HG02885 (cell line): ENCODE data around the gene SAP130.
"Not testable (repeated sequence)": the region's sequence is repeated elsewhere in the genome, so short reads cannot be mapped to it uniquely, and the experiment has no call there.

Source experiments
- ATAC-seq: cut with Tn5 transposase; IDR thresholded peaks from one replicate; pipeline ENCODE4 v1.9.1; 2021; ENCODE audit warnings: mild to moderate bottlenecking; ENCODE audit not compliant: unreplicated experiment, poor library complexity

The SAP130 gene

GRCh38 chr2:127953849-127954248, 74.0 kb downstream of the SAP130 start:
- no peak for ATAC-seq

GRCh38 chr2:127953128-127953718, 74.6 kb downstream of the SAP130 start:
- no peak for ATAC-seq

- ATAC-seq = no peak
Measured at GRCh38 chr2:127951026-127951425, 76.8 kb downstream of the SAP130 start.

GRCh38 chr2:127950264-127950663, 77.6 kb downstream of the SAP130 start:
- ATAC-seq = peak; percentile 44

GRCh38 chr2:127945281-127945680, 82.6 kb downstream of the SAP130 start:
- no peak for ATAC-seq

- ATAC-seq = no peak
Measured at GRCh38 chr2:127943186-127943585, 84.7 kb downstream of the SAP130 start.

GRCh38 chr2:127942002-127942401, 85.9 kb downstream of the SAP130 start:
- no peak for ATAC-seq

GRCh38 chr2:127941461-127941860, 86.4 kb downstream of the SAP130 start:
- ATAC-seq = no peak

- no peak for ATAC-seq
Measured at GRCh38 chr2:127940641-127941040, 87.2 kb downstream of the SAP130 start.

- no peak for ATAC-seq
Measured at GRCh38 chr2:127935337-127935736, 92.5 kb downstream of the SAP130 start.

- ATAC-seq = no peak
Measured at GRCh38 chr2:127932199-127932876, 95.5 kb downstream of the SAP130 start.

GRCh38 chr2:127929449-127929848, 98.4 kb downstream of the SAP130 start:
- no peak for ATAC-seq

GRCh38 chr2:127927384-127927783, 100.5 kb downstream of the SAP130 start:
- no peak for ATAC-seq

- ATAC-seq = no peak
Measured at GRCh38 chr2:127917916-127918315, 109.9 kb downstream of the SAP130 start.

- ATAC-seq = no peak
Measured at GRCh38 chr2:127913808-127914457, 113.9 kb downstream of the SAP130 start.

- no peak for ATAC-seq
Measured at GRCh38 chr2:127911737-127912136, 116.1 kb downstream of the SAP130 start.

- no peak for ATAC-seq
Measured at GRCh38 chr2:127910415-127910814, 117.4 kb downstream of the SAP130 start.

- no peak for ATAC-seq
Measured at GRCh38 chr2:127909019-127909418, 118.8 kb downstream of the SAP130 start.

GRCh38 chr2:127907733-127908400, 120.0 kb downstream of the SAP130 start:
- ATAC-seq = not testable (repeated sequence)

GRCh38 chr2:127906206-127906926, 121.5 kb downstream of the SAP130 start:
- ATAC-seq = no peak
